Activated CD4-positive, CD25-positive, alpha-beta regulatory T cell treated with anti-CD3 and anti-CD28 coated beads, Interleukin-2, amount 50 U/mL, for 16 hours (primary cell): ENCODE results near the gene PPBP.
"Not testable (repeated sequence)": the region's sequence is repeated elsewhere in the genome, so short reads cannot be mapped to it uniquely, and the experiment has no call there.

Experiments
- DNase-seq: peaks from one replicate; pipeline ENCODE4 v3.0.0-alpha.2; 2020; ENCODE audit warnings: low read depth, low spot score

Gene PPBP

GRCh38 chr4:73992050-73992449 is 4.1 kb upstream of the PPBP start:
- no peak for DNase-seq

DNA sequence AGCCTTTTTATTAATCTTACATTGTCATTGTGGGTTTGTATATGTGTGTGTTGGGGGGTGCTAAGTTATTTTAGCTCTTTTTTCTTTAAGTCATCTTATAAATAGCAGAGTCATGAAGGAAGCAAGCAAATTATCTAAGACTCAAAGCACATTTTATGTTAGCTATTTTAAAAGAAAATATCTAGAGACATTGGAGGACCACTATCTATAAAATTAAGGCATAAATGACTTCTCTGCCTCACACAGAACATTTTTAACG is 3.7 kb upstream of the PPBP start:
- DNase-seq: no peak

GRCh38 chr4:73990988-73991741 is 3.2 kb upstream of the PPBP start:
- DNase-seq: no peak

GRCh38 chr4:73989928-73990327 is 1.9 kb upstream of the PPBP start:
- no peak for DNase-seq

GRCh38 chr4:73989031-73989430 is 1.0 kb upstream of the PPBP start:
- no peak for DNase-seq

GRCh38 chr4:73985528-73985852 is 2.5 kb downstream of the PPBP start:
- DNase-seq: no peak

- no peak for DNase-seq
Measured at GRCh38 chr4:73984736-73985527, 3.1 kb downstream of the PPBP start.

DNA sequence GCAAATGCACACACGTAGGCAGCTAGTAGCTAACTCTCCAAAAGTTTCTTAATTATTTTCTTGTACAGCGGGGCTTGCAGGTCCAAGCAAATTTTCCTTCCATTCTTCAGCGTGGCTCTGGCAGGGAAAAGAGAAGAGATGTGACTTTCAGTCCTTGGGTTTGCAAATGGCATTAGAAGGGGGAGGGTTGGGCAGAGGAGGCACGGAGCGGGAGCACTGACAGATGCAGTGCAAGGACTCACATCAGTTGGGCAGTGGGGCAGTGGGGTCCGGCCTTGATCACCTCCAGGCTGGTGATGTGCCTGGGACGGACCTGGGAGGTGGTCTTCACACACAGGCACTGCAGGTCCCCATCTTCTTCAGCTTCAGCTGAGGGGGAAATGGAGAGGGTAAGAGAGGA is 6.8 kb downstream of the PPBP start:
- DNase-seq: not testable (repeated sequence)

GRCh38 chr4:73979407-73979957 is 8.5 kb downstream of the PPBP start:
- no peak for DNase-seq

DNA sequence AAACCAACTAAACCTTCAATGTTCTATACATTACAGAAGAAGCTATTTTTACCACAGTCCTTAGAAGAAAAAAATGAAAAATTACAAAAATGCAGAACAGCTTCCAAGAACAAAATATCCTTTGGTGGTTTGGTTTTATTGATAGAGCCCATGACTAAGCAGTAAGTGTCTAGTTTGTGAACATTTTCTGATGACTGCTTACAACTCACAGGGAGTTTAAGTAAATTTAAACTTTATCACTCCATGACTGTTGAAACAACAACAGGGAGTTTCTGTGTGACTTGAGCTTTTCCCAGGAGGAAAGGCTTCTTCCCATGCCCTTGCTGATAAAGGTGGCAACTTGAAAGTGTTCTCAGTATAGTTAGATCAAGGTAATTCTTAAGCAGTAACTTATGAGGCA is 9.1 kb downstream of the PPBP start:
- DNase-seq: no peak

- no peak for DNase-seq
Measured at GRCh38 chr4:73976716-73977115, 11.3 kb downstream of the PPBP start.

DNA sequence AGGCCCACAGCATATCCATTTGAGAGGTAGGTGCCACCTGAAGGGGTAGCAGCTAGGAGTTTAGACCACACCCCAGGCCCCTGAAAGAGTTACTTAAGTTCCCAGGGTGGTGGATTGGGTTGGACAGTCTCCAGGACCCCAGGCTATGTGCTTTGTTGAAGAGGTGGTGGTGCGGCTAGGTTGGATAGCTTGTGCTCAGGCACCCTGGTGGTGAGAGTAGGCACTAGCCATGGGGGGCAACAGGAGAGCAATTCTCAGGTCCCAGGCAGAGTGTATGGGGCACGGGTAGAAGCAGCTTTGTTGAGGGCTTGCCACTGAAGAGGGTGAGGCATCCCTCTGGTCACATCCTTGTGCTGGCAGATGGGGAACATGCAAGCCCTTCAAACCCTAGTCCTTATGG is 11.8 kb downstream of the PPBP start:
- no peak for DNase-seq

GRCh38 chr4:73974352-73974751 is 13.6 kb downstream of the PPBP start:
- DNase-seq: no peak

DNA sequence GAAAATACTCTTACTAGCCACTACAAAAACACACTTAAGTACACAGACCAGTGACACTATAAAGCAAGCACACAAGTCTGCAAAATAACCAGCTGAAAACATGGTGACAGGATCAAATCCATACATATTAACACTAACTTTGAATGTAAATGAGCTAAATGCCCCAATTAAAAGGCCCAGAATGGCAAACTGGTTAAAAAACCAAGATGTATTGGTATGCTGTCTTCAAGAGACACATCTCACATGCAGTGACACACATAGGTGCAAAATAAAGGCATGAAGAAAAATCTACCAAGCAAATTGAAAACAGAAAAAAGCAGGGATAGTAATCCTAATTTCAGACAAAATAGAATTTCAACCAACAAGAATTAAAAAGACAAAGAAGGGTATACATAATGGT is 17.0 kb downstream of the PPBP start:
- DNase-seq: no peak

- no peak for DNase-seq
Measured at GRCh38 chr4:73970011-73970410, 18.0 kb downstream of the PPBP start.

- DNase-seq: no peak
Measured at GRCh38 chr4:73967866-73968265, 20.1 kb downstream of the PPBP start.

DNA sequence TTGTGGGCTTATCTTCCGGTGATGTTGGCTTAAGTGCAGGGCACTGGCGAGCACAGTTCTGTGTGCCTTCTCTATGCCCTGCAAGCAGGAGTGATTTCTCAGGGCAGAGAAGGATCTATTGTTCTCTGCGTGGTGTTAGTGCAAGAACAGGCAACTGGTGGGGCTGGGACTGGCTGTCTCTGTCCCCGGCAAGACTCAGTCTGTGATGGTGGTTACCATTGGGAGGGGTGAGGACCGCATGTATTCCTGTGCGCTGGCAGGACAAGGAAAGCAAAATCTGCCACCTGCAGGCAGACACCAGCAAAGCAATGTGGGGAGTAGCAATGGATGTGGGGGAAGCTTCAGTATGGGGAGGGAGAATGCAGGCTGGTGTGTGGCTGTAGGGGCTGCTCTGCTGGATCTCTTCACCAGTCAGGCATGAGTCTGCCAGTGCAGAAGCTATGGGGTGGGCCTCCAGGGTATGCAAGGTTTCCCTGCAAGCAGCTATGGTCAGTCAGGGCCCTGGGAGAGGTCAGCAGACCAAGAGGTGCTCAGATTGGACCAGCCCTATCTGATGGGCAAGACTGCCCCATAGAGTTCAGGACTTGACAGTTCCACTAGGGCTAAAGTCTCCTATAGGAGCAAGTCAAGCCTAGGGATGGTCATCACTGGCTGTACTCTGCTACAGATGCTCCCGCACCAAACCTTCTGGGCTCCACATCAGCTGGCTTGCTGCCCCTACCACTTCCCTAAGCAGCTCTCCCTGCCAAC is 23.0 kb downstream of the PPBP start:
- no peak for DNase-seq

DNA sequence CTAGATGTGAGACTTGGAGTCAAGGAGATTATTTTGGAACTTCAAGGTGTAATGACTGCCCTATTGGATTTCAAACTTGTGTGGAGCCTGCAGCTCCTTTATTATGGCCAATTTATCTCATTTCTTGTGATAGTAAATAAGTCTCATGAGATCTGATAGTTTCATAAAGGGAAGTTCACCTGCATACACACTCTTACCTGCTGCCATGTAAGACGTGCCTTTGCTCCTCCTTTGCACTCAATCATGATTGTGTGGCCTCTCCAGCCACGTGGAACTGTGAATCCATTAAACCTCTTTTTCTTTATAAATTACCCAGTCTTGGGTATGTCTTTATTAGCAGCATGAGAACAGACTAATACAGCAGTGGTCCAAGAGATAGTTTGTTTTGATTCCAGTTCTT is 25.3 kb downstream of the PPBP start:
- no peak for DNase-seq

DNA sequence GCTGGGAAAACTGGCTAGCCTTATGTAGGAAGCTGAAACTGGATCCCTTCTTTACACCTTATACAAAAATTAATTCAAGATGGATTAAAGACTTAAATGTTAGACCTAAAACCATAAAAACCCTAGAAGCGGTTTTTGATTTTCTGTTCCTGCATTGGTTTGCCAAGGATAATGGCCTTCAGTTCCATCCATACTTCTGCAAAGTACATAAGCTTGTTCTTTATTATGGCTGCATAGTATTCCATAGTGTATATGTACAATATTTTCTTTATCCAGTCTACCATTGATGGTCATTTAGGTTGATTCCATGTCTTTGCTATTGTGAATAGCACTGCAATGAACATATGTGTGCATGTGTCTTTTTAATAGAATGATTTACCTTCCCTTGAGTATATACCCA is 28.9 kb downstream of the PPBP start:
- DNase-seq: not testable (repeated sequence)

- no peak for DNase-seq
Measured at GRCh38 chr4:73952352-73952751, 35.6 kb downstream of the PPBP start.

DNA sequence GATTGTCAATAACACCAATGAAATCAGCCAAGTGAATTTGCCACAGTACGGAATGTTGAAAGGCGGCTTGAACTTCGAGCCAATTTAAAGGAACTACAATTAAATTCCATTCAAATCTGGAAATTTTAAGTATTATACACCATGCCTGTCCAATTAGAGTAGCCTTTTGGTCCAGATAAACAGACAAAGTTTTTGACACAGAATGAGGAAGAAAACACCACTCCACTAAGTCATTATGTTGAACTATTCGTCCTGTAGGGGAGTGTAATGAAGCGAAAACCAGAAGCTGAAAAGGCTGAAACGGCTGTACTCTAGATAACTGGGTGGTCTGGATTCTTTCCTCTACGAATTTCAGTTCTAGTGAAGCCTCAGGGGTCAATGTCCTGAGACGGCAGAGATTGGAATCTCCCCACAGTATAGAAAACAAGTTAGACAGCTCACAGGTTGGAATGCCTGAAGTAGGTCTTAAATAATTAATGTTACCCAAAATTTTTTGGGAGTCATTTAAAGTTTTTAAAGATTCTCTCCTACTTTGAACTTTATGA is 37.5 kb downstream of the PPBP start:
- DNase-seq: not testable (repeated sequence)

DNA sequence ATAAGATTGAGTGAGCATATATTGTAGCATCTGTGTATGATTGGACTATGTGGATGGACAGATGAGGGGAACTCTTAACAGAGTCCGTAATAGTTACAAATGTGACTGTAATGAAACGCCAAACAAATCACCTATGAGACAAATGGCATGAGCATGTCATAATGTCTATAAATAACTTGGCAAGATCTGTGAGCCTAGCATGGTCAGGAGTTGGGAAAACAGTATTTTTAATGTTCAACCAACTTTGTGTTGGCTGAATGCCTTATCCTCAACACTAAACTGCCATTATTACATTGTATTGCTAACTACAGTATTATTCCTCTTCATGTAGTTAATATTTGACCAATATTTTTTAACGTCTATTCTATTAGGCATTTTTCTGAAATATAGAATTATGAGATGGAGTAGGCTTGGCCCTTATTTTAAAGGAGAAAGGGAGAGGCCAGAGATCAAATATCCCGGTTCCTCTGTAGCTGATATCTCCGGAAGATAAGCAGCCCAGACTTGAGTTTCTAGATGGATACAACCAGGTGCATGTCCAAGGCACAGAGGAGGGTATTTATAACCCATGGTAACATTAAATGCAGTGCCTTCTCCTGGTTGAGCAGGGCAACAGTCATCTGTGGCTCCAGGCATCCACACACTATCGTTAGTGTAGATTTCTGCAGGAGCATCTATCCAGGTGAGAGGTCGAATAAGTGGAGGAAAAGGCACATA is 38.8 kb downstream of the PPBP start:
- DNase-seq: no peak
